Mammary epithelial cell (primary cell): ENCODE measurements around the gene MPC1.

ENCODE experiments used
- CTCF ChIP-seq, 2 donors: IDR thresholded peaks in 1 of 2; conservative IDR thresholded peaks in 1 of 2; 2 replicates each; pipeline ENCODE4 v1.5.1; 2011 to 2012; ENCODE audit warnings: inconsistent platforms in 2 of 2, low read length in 2 of 2, mild to moderate bottlenecking in 2 of 2, control low read depth in 1 of 2, low read depth in 1 of 2; ENCODE audit not compliant: insufficient read depth in 1 of 2; ENCODE audit errors: extremely low read depth in 1 of 2
- EZH2 ChIP-seq: IDR thresholded peaks from 2 replicates; pipeline ENCODE4 v1.6.1; 2012; ENCODE audit warnings: low read length, inconsistent platforms, borderline replicate concordance

GRCh38 chr6:166361077-166361429, 21.7 kb downstream of the MPC1 start:
- TF ChIP-seq CTCF (conservative IDR thresholded peaks at IDR 0.05 in 1 of 2, IDR thresholded peaks at IDR 0.05 in 1 of 2; ENCODE audit: extremely low read depth in 1 of 2, insufficient read depth in 1 of 2, low read depth in 1 of 2, low read length in 2 of 2) (no peak), EZH2 (no peak)
